Type B pancreatic cell (in vitro differentiated cells): ENCODE results near the gene ORM2. TPM values are rescaled to one million over a fixed set of nuclear protein-coding genes. Genes with fewer than 3 reads are reported as not detected.
A peak's percentile ranks its signal among the peaks of the same experiment; 100 is the strongest.

ENCODE experiments used
- DNase-seq: peaks from one replicate; pipeline ENCODE4 v3.0.0; 2021; ENCODE audit warnings: mixed read lengths; ENCODE audit not compliant: unreplicated experiment; ENCODE audit errors: extremely low spot score
- H3K27ac Mint-ChIP-seq: 2 replicates; pipeline ENCODE4 v1.8.0; 2021; ENCODE audit warnings: mild to moderate bottlenecking, mixed read lengths
- H3K27me3 Mint-ChIP-seq: 2 replicates; pipeline ENCODE4 v1.8.0; 2021; ENCODE audit warnings: mixed read lengths
- H3K36me3 Mint-ChIP-seq: 2 replicates; pipeline ENCODE4 v1.8.0; 2021; ENCODE audit warnings: mixed read lengths
- H3K4me1 Mint-ChIP-seq: one replicate; pipeline ENCODE4 v1.8.0; 2021; ENCODE audit warnings: mixed read lengths; ENCODE audit not compliant: unreplicated experiment
- H3K4me3 Mint-ChIP-seq: 2 replicates; pipeline ENCODE4 v1.8.0; 2021; ENCODE audit warnings: mild to moderate bottlenecking, mixed read lengths
- H3K9me3 Mint-ChIP-seq: 2 replicates; pipeline ENCODE4 v1.8.0; 2021; ENCODE audit warnings: mixed read lengths
- CTCF ChIP-seq: fragments of 200-600 bp; sonication (generic); conservative IDR thresholded peaks from 2 replicates; pipeline ENCODE4 v1.5.0; 2021; ENCODE audit warnings: antibody characterized with exemption, mild to moderate bottlenecking
- total RNA-seq: library from RNA; stranded (reverse); gene quantifications from 2 replicates; pipeline ENCODE4 v1.2.1, GENCODE V29; 2021; ENCODE audit warnings: low replicate concordance

Gene ORM2
- total RNA-seq, 1 donor from 2014 or later = not detected

- H3K27me3 Mint-ChIP-seq = no peaks in the 10 kb centered on the region
- peaks cover 11% of the 10 kb centered on the region for H3K4me1 Mint-ChIP-seq
- no peaks in the 10 kb centered on the region for H3K9me3 Mint-ChIP-seq
- no peak for TF ChIP-seq CTCF
- H3K27ac Mint-ChIP-seq = no peak overlapping the region
- no peak overlapping the region for H3K4me3 Mint-ChIP-seq
- H3K36me3 Mint-ChIP-seq = peaks cover 24% of the 10 kb centered on the region
- DNase-seq = no peak
These were observed 15.0 kb downstream of the ORM2 start for GRCh38 chr9:114344692-114345091.

GRCh38 chr9:114345493-114346065 is 15.9 kb downstream of the ORM2 start:
- no peak overlapping the region for H3K27ac Mint-ChIP-seq
- no peaks in the 10 kb centered on the region for H3K9me3 Mint-ChIP-seq
- no peak for DNase-seq
- TF ChIP-seq CTCF = no peak
- H3K27me3 Mint-ChIP-seq = no peaks in the 10 kb centered on the region
- peaks cover 25% of the 10 kb centered on the region for H3K36me3 Mint-ChIP-seq
- H3K4me1 Mint-ChIP-seq = peaks cover 12% of the 10 kb centered on the region
- H3K4me3 Mint-ChIP-seq = no peak overlapping the region

- Mint-ChIP-seq H3K4me1 (peaks cover 12% of the 10 kb centered on the region), H3K9me3 (no peaks in the 10 kb centered on the region), H3K27me3 (no peaks in the 10 kb centered on the region), H3K36me3 (peaks cover 25% of the 10 kb centered on the region), H3K4me3 (no peak overlapping the region), H3K27ac (no peak overlapping the region)
- no peak for TF ChIP-seq CTCF
- DNase-seq = no peak
These were observed 16.5 kb downstream of the ORM2 start for GRCh38 chr9:114346146-114346545.

- no peaks in the 10 kb centered on the region for H3K9me3 Mint-ChIP-seq
- peaks cover 22% of the 10 kb centered on the region for H3K36me3 Mint-ChIP-seq
- DNase-seq = no peak
These were observed 18.0 kb downstream of the ORM2 start for GRCh38 chr9:114347675-114348074.

GRCh38 chr9:114348261-114348905 is 18.7 kb downstream of the ORM2 start:
- no peaks in the 10 kb centered on the region for H3K9me3 Mint-ChIP-seq
- peak overlapping the region; percentile 46 for H3K27ac Mint-ChIP-seq
- H3K4me3 Mint-ChIP-seq = no peak overlapping the region
- peaks cover 22% of the 10 kb centered on the region for H3K36me3 Mint-ChIP-seq
- H3K27me3 Mint-ChIP-seq = no peaks in the 10 kb centered on the region
- TF ChIP-seq CTCF = no peak
- peaks cover 12% of the 10 kb centered on the region for H3K4me1 Mint-ChIP-seq
- no peak for DNase-seq

More at GRCh38 chr9:114347675-114348074, 18.0 kb downstream of the ORM2 start:
- no peak for TF ChIP-seq CTCF
- no peak overlapping the region for H3K27ac Mint-ChIP-seq
- no peaks in the 10 kb centered on the region for H3K27me3 Mint-ChIP-seq
- H3K4me3 Mint-ChIP-seq = no peak overlapping the region
- peaks cover 12% of the 10 kb centered on the region for H3K4me1 Mint-ChIP-seq
